ENCODE measurements around the gene ZBTB24. TPM values are rescaled to one million over a fixed set of nuclear protein-coding genes. Genes with fewer than 3 reads are reported as not detected.

Gene ZBTB24
- total and polyA plus RNA-seq, 2 experiments from 2014 or later, result 3.8 to 6.9 TPM

- H3K27me3 ChIP-seq, result no peaks in the 10 kb centered on the region
- peak overlapping the region; percentile 58 for H3K27ac ChIP-seq
- no peak overlapping the region for H2AFZ ChIP-seq
- no peaks in the 10 kb centered on the region for H4K20me1 ChIP-seq (ENCODE audit: insufficient read depth, poor library complexity, severe bottlenecking)
- no peak for DNase-seq (ENCODE audit: low spot score)
- H3K4me2 ChIP-seq, result peak overlapping the region; percentile 81
- H3K4me3 ChIP-seq, result no peak overlapping the region
- peaks cover 41% of the 10 kb centered on the region for H3K4me1 ChIP-seq (ENCODE audit: insufficient read depth)
- 24% methylated on average over 2 of the region's 2 CpGs for WGBS (ENCODE audit: low lambda C conversion rate, missing lambda C conversion rate)
- TF ChIP-seq, protein P1, sequence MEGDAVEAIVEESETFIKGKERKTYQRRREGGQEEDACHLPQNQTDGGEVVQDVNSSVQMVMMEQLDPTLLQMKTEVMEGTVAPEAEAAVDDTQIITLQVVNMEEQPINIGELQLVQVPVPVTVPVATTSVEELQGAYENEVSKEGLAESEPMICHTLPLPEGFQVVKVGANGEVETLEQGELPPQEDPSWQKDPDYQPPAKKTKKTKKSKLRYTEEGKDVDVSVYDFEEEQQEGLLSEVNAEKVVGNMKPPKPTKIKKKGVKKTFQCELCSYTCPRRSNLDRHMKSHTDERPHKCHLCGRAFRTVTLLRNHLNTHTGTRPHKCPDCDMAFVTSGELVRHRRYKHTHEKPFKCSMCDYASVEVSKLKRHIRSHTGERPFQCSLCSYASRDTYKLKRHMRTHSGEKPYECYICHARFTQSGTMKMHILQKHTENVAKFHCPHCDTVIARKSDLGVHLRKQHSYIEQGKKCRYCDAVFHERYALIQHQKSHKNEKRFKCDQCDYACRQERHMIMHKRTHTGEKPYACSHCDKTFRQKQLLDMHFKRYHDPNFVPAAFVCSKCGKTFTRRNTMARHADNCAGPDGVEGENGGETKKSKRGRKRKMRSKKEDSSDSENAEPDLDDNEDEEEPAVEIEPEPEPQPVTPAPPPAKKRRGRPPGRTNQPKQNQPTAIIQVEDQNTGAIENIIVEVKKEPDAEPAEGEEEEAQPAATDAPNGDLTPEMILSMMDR (IDR thresholded peaks at IDR 0.05; ENCODE audit: poor library complexity), result no peak
- TF ChIP-seq EZH2phosphoT487 (IDR thresholded peaks at IDR 0.05; ENCODE audit: low read depth, severe bottlenecking, unreplicated experiment), result no peak
- H3K9me3 ChIP-seq (ENCODE audit: low read depth), result no peaks in the 10 kb centered on the region
- H3K79me2 ChIP-seq, result peaks cover 71% of the 10 kb centered on the region
- no peaks in the 10 kb centered on the region for H3K36me3 ChIP-seq (replicated peaks; ENCODE audit: insufficient read depth, low read depth)
- no peaks in the 10 kb centered on the region for H3K9me2 ChIP-seq (replicated peaks; ENCODE audit: insufficient read depth)
Measured at GRCh38 chr6:109477725-109478124, 5.3 kb downstream of the ZBTB24 start.

GRCh38 chr6:109477184-109477583 lies 5.8 kb downstream of the ZBTB24 start:
- Histone ChIP-seq H3K79me2 (peaks cover 71% of the 10 kb centered on the region), H2AFZ (no peak overlapping the region), H3K27ac (peak overlapping the region; percentile 58), H3K9me3 (ENCODE audit: low read depth) (no peaks in the 10 kb centered on the region), H3K36me3 (replicated peaks; ENCODE audit: insufficient read depth, low read depth) (no peaks in the 10 kb centered on the region), H3K4me1 (ENCODE audit: insufficient read depth) (peaks cover 40% of the 10 kb centered on the region), H3K9me2 (replicated peaks; ENCODE audit: insufficient read depth) (no peaks in the 10 kb centered on the region), H4K20me1 (ENCODE audit: insufficient read depth, poor library complexity, severe bottlenecking) (no peaks in the 10 kb centered on the region), H3K4me3 (no peak overlapping the region), H3K4me2 (peak overlapping the region; percentile 81), H3K27me3 (no peaks in the 10 kb centered on the region)
- WGBS (ENCODE audit: low lambda C conversion rate, missing lambda C conversion rate), result 96% methylated on average over 2 of the region's 2 CpGs
- TF ChIP-seq EZH2 (IDR thresholded peaks at IDR 0.05; ENCODE audit: borderline replicate concordance) (no peak), EZH2phosphoT487 (IDR thresholded peaks at IDR 0.05; ENCODE audit: low read depth, severe bottlenecking, unreplicated experiment) (no peak)
- TF ChIP-seq, protein P1 (IDR thresholded peaks at IDR 0.05; ENCODE audit: poor library complexity), result no peak
- DNase-seq (ENCODE audit: low spot score), result no peak

DNA sequence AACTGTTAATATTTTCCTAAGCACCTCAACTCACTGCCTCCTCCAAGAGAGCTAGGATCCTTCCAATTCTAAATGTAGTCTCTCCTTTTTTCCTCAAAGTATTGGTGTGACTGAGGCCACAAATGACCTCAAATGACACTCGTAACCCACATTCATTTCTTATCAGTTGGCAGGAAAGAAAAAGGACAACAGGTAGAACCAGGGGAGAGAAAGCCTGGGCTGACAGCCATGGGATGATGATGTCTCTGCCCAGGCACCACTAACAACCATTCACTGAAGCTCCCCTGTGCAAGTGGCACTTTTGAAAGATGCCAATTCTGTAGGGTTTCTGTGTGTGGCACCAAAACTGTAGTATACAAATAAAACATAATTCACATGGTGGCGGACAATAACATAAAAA lies 7.4 kb downstream of the ZBTB24 start:
- Histone ChIP-seq H4K20me1 (ENCODE audit: insufficient read depth, poor library complexity, severe bottlenecking) (no peaks in the 10 kb centered on the region), H3K9me2 (replicated peaks; ENCODE audit: insufficient read depth) (no peaks in the 10 kb centered on the region), H3K79me2 (peaks cover 55% of the 10 kb centered on the region), H3K4me2 (no peak overlapping the region), H3K9me3 (ENCODE audit: low read depth) (no peaks in the 10 kb centered on the region), H3K27ac (no peak overlapping the region), H2AFZ (no peak overlapping the region), H3K36me3 (replicated peaks; ENCODE audit: insufficient read depth, low read depth) (no peaks in the 10 kb centered on the region), H3K4me3 (no peak overlapping the region), H3K4me1 (ENCODE audit: insufficient read depth) (peaks cover 28% of the 10 kb centered on the region), H3K27me3 (no peaks in the 10 kb centered on the region)
- TF ChIP-seq, protein P1 (IDR thresholded peaks at IDR 0.05; ENCODE audit: poor library complexity), result no peak
- TF ChIP-seq EZH2 (IDR thresholded peaks at IDR 0.05; ENCODE audit: borderline replicate concordance) (no peak), EZH2phosphoT487 (IDR thresholded peaks at IDR 0.05; ENCODE audit: low read depth, severe bottlenecking, unreplicated experiment) (no peak)
- no peak for DNase-seq (ENCODE audit: low spot score)
- WGBS (ENCODE audit: low lambda C conversion rate, missing lambda C conversion rate), result 94% methylated on average over 2 of the region's 2 CpGs

DNA sequence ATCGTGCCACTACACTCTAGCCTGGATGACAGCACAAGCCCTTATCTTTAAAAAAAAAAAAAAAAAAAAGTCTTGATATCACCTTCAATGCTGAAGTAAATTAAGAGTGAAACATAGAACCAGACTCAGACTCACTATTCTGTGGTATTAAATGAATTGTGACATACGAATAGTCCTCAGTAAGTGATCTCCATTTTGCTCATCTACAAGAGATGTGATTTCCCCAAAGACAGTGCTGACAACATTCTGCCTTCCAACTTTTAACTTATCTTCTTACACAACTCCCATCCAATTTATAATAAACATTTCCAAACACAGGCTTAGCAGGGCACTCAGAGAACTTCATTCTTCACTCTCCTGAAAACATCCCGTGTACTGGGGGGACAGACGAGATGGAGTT lies 8.0 kb downstream of the ZBTB24 start:
- no peaks in the 10 kb centered on the region for H4K20me1 ChIP-seq (ENCODE audit: insufficient read depth, poor library complexity, severe bottlenecking)
- no peaks in the 10 kb centered on the region for H3K27me3 ChIP-seq
- H2AFZ ChIP-seq, result no peak overlapping the region
- no peak for DNase-seq (ENCODE audit: low spot score)
- no peak for TF ChIP-seq EZH2 (IDR thresholded peaks at IDR 0.05; ENCODE audit: borderline replicate concordance)
- TF ChIP-seq, protein P1 (IDR thresholded peaks at IDR 0.05; ENCODE audit: poor library complexity), result no peak
- TF ChIP-seq EZH2phosphoT487 (IDR thresholded peaks at IDR 0.05; ENCODE audit: low read depth, severe bottlenecking, unreplicated experiment), result no peak
- peaks cover 21% of the 10 kb centered on the region for H3K4me1 ChIP-seq (ENCODE audit: insufficient read depth)
- no peak overlapping the region for H3K4me2 ChIP-seq
- H3K4me3 ChIP-seq, result no peak overlapping the region
- WGBS (ENCODE audit: low lambda C conversion rate, missing lambda C conversion rate), result 79% methylated on average over 4 of the region's 4 CpGs
- H3K79me2 ChIP-seq, result peaks cover 49% of the 10 kb centered on the region
- no peak overlapping the region for H3K27ac ChIP-seq
- no peaks in the 10 kb centered on the region for H3K9me2 ChIP-seq (replicated peaks; ENCODE audit: insufficient read depth)
- no peaks in the 10 kb centered on the region for H3K36me3 ChIP-seq (replicated peaks; ENCODE audit: insufficient read depth, low read depth)
- no peaks in the 10 kb centered on the region for H3K9me3 ChIP-seq (ENCODE audit: low read depth)

Data from hepatocyte (in vitro differentiated cells).